ENCODE results near the gene FOXA3.

FOXA3 gene

DNA sequence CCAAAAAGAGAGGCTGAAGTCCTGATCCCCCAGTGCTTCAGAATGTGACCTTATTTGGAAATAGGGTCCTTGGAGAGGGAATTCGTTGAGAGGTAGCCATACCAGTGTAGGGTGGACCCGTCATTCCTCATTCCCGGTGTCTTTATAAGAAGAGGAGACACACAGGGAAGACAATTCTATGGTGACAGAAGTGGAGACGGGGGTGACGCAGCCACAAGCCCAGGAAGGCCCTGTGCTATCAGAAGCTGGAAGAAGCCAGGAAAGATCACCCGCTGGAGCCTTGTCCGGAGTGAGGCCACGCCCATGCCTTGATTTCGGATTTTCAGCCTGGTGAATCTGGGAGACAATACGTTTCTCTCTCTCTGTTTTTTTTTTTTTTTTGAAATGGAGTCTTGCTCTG, 40.9 kb downstream of the FOXA3 start:
- TF ChIP-seq, protein P1, sequence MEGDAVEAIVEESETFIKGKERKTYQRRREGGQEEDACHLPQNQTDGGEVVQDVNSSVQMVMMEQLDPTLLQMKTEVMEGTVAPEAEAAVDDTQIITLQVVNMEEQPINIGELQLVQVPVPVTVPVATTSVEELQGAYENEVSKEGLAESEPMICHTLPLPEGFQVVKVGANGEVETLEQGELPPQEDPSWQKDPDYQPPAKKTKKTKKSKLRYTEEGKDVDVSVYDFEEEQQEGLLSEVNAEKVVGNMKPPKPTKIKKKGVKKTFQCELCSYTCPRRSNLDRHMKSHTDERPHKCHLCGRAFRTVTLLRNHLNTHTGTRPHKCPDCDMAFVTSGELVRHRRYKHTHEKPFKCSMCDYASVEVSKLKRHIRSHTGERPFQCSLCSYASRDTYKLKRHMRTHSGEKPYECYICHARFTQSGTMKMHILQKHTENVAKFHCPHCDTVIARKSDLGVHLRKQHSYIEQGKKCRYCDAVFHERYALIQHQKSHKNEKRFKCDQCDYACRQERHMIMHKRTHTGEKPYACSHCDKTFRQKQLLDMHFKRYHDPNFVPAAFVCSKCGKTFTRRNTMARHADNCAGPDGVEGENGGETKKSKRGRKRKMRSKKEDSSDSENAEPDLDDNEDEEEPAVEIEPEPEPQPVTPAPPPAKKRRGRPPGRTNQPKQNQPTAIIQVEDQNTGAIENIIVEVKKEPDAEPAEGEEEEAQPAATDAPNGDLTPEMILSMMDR (IDR thresholded peaks at IDR 0.05; ENCODE audit: borderline replicate concordance, insufficient read depth, low read depth, low read length) = no peak
- H3K4me3 ChIP-seq (ENCODE audit: low read depth, low read length) = no peak overlapping the region

- no peak overlapping the region for H3K4me3 ChIP-seq (ENCODE audit: low read depth, low read length)
- TF ChIP-seq, protein P1 (IDR thresholded peaks at IDR 0.05; ENCODE audit: borderline replicate concordance, insufficient read depth, low read depth, low read length) = no peak
These were observed 42.1 kb downstream of the FOXA3 start for GRCh38 chr19:45906221-45906620.

GRCh38 chr19:45908956-45909355, 44.8 kb downstream of the FOXA3 start:
- TF ChIP-seq, protein P1 (IDR thresholded peaks at IDR 0.05; ENCODE audit: borderline replicate concordance, insufficient read depth, low read depth, low read length) = no peak
- H3K4me3 ChIP-seq (ENCODE audit: low read depth, low read length) = no peak overlapping the region

DNA sequence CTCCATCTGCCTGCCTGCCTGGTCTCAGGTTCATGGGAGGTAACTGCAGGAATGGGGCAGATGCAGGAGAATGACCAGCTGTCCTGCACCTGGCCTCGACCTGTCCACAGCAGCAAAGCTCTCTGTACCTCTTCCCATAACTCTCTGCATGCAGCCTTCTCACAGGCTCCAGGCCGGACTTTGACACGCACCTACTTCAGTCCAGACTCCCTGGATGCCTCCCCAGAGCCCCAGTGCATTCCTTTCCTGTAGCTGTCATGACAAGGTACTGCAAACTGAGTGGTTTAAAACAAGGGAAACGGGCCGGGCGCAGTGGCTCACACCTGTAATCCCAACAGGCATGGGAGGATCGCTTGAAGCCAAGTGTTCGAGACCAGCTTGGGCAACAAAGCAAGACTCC, 47.2 kb downstream of the FOXA3 start:
- H3K4me3 ChIP-seq (ENCODE audit: low read depth, low read length) = no peak overlapping the region
- TF ChIP-seq, protein P1 (IDR thresholded peaks at IDR 0.05; ENCODE audit: borderline replicate concordance, insufficient read depth, low read depth, low read length) = no peak

GRCh38 chr19:45913874-45914830, 50.0 kb downstream of the FOXA3 start, which contains the start of gene NANOS2:
TSS of gene NANOS2 (minus strand) at chr19:45914778. CDS start at chr19:45914693, 85 bp downstream.
- TF ChIP-seq, protein P1 (IDR thresholded peaks at IDR 0.05; ENCODE audit: borderline replicate concordance, insufficient read depth, low read depth, low read length) = no peak
- H3K4me3 ChIP-seq (ENCODE audit: low read depth, low read length) = no peak within 1 kb of the TSS

DNA sequence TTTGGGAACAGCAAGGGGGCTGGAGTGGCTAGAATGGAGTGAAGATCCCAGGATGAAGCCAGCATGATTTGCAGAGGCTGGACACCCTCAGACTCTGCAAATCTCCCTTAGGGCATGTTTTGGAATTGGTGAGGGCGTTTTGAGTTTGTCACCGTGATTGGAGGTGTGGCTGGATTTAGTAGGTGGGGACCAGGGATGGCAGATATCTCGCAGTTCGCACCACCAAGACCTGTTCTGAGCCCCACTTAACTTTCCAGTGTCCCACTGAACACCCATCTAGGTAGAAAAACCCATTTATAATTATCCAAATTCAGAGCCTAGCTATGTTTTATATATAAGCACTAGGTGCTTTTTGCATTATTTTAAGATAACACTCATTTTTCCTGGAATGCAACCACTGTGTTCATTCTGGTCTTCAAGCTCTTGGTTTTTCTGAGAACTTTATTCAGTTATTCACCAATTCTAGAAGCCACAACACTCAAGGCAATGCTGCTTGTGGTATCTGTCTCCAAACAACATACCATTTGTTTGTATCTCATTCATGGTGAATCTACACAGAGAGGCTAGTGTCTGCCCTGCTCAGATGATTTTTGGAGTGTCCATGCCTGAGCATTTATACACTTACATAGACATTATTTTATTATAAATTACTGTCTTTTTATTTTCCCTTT, 53.4 kb downstream of the FOXA3 start:
- H3K4me3 ChIP-seq (ENCODE audit: low read depth, low read length) = no peak overlapping the region
- TF ChIP-seq, protein P1 (IDR thresholded peaks at IDR 0.05; ENCODE audit: borderline replicate concordance, insufficient read depth, low read depth, low read length) = no peak

All from GM12875 (cell line).